K562 (cell line): ENCODE results near the gene TTC23L. TPM values are rescaled to one million over a fixed set of nuclear protein-coding genes. Genes with fewer than 3 reads are reported as not detected.

ENCODE experiments used
- CBX1 ChIP-seq: sonication (generic); IDR thresholded peaks from 2 replicates; pipeline ENCODE4 v1.6.1; 2016; ENCODE audit warnings: antibody characterized with exemption, low read depth, mild to moderate bottlenecking
- ELF4 ChIP-seq: fragments of 450-650 bp; formaldehyde crosslinking; IDR thresholded peaks from 2 replicates; pipeline ENCODE4 v1.4.0; 2022; ENCODE audit warnings: missing genetic modification characterization
- FOXA3 ChIP-seq, 2 experiments: fragments of 450-650 bp in 1 of 2; sonication (generic) in 1 of 2; formaldehyde crosslinking; IDR thresholded peaks in 1 of 2; conservative IDR thresholded peaks in 1 of 2; 2 replicates each; pipeline versions ENCODE4 v1.4.0 to v1.8.0; 2020 to 2022; ENCODE audit warnings: mild to moderate bottlenecking in 2 of 2, missing genetic modification reagents in 1 of 2
- MCM5 ChIP-seq: fragments of 450-650 bp; IDR thresholded peaks from 2 replicates; pipeline ENCODE4 v1.6.1; 2016; ENCODE audit warnings: low read depth
- MYC ChIP-seq, 2 experiments: fragments of 250-450 bp in 1 of 2; sonication (Bioruptor Pico) in 1 of 2; IDR thresholded peaks; 2 replicates each; pipeline versions ENCODE4 v1.5.1 to v1.6.1; 2012 to 2021; ENCODE audit warnings: low read depth in 2 of 2, borderline replicate concordance in 1 of 2, improper control_type of control experiment in 1 of 2, low read length in 1 of 2, mild to moderate bottlenecking in 1 of 2, moderate library complexity in 1 of 2
- NFIX ChIP-seq: fragments of 250-450 bp; sonication (Bioruptor Pico); IDR thresholded peaks from 2 replicates; pipeline ENCODE4 v1.4.0; 2020; ENCODE audit warnings: low read depth, mild to moderate bottlenecking, moderate library complexity
- RBM25 ChIP-seq: fragments of 200-400 bp; formaldehyde crosslinking; IDR thresholded peaks from 2 replicates; pipeline ENCODE4 v1.6.1; 2018; ENCODE audit warnings: low read length, low read depth, moderate library complexity; ENCODE audit not compliant: severe bottlenecking
- ZBTB9 ChIP-seq: fragments of 450-650 bp; formaldehyde crosslinking; IDR thresholded peaks from 2 replicates; pipeline ENCODE4 v1.4.0; 2020; ENCODE audit warnings: mild to moderate bottlenecking, moderate library complexity
- ZNF436 ChIP-seq: fragments of 250-450, 450-650 bp; sonication (Bioruptor Pico); formaldehyde crosslinking; IDR thresholded peaks from 2 replicates; pipeline ENCODE4 v1.7.0; 2020; ENCODE audit warnings: mild to moderate bottlenecking
- polyA plus RNA-seq, 8 experiments: library from polyadenylated mRNA; depleted of rRNA in 4 of 8; stranded (reverse) in 5 of 8; unstranded in 3 of 8; fragments of >200 nt; fragmentation: Nextera tagmentation in 2 of 8; fragmentation: Illumina TruSeq in 1 of 8; extraction: Ambion mirVana in 2 of 8; extraction: Trizol in 1 of 8; gene quantifications; 2 replicates each; pipeline versions ENCODE4 v1.2.1 to v1.2.3, GENCODE V29; 2011 to 2014; ENCODE audit warnings: inconsistent platforms in 1 of 8, missing spikeins in 1 of 8
- total RNA-seq, 7 experiments: library from RNA; depleted of rRNA in 6 of 7; stranded (reverse); fragments of >200 nt in 6 of 7; fragmentation: Illumina TruSeq in 2 of 7; extraction: Trizol in 2 of 7; gene quantifications; 2 replicates each; pipeline versions ENCODE4 v1.2.1 to v1.2.3, GENCODE V29; 2011 to 2021; ENCODE audit warnings: low replicate concordance in 1 of 7
- TF ChIP-seq, protein P1 (sequence below): fragments of 150-350 bp; IDR thresholded peaks from 2 replicates; pipeline ENCODE4 v1.6.1; 2014; ENCODE audit warnings: low read depth, mild to moderate bottlenecking, low read length, borderline replicate concordance
- TF ChIP-seq, protein P2 (sequence below): fragments of 250-450 bp; sonication (Bioruptor Pico); IDR thresholded peaks from 2 replicates; pipeline ENCODE4 v1.5.0; 2021; ENCODE audit warnings: mild to moderate bottlenecking, borderline replicate concordance
- TF ChIP-seq, protein P3 (sequence below): IDR thresholded peaks from 2 replicates; pipeline ENCODE4 v1.6.1; 2011; ENCODE audit warnings: borderline replicate concordance, low read depth, mild to moderate bottlenecking, moderate library complexity, low read length; ENCODE audit not compliant: insufficient read depth, poor library complexity, severe bottlenecking
- TF ChIP-seq, protein P4 (sequence below): fragments of 250-450 bp; sonication (Bioruptor Pico); IDR thresholded peaks from 2 replicates; pipeline ENCODE4 v1.4.0; 2020; ENCODE audit warnings: mild to moderate bottlenecking

The TTC23L gene
- total and polyA plus RNA-seq, 9 of the 15 experiments (the other 6 are each of a cell fraction or from before 2014, with no cell fraction given), result 0.03 to 0.32 (median 0.14) TPM; not detected in 2

GRCh38 chr5:34929720-34930461, 90.9 kb downstream of the TTC23L start (continued):
- TF ChIP-seq, protein P1, sequence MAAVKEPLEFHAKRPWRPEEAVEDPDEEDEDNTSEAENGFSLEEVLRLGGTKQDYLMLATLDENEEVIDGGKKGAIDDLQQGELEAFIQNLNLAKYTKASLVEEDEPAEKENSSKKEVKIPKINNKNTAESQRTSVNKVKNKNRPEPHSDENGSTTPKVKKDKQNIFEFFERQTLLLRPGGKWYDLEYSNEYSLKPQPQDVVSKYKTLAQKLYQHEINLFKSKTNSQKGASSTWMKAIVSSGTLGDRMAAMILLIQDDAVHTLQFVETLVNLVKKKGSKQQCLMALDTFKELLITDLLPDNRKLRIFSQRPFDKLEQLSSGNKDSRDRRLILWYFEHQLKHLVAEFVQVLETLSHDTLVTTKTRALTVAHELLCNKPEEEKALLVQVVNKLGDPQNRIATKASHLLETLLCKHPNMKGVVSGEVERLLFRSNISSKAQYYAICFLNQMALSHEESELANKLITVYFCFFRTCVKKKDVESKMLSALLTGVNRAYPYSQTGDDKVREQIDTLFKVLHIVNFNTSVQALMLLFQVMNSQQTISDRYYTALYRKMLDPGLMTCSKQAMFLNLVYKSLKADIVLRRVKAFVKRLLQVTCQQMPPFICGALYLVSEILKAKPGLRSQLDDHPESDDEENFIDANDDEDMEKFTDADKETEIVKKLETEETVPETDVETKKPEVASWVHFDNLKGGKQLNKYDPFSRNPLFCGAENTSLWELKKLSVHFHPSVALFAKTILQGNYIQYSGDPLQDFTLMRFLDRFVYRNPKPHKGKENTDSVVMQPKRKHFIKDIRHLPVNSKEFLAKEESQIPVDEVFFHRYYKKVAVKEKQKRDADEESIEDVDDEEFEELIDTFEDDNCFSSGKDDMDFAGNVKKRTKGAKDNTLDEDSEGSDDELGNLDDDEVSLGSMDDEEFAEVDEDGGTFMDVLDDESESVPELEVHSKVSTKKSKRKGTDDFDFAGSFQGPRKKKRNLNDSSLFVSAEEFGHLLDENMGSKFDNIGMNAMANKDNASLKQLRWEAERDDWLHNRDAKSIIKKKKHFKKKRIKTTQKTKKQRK, result no peak
- TF ChIP-seq, protein P2, sequence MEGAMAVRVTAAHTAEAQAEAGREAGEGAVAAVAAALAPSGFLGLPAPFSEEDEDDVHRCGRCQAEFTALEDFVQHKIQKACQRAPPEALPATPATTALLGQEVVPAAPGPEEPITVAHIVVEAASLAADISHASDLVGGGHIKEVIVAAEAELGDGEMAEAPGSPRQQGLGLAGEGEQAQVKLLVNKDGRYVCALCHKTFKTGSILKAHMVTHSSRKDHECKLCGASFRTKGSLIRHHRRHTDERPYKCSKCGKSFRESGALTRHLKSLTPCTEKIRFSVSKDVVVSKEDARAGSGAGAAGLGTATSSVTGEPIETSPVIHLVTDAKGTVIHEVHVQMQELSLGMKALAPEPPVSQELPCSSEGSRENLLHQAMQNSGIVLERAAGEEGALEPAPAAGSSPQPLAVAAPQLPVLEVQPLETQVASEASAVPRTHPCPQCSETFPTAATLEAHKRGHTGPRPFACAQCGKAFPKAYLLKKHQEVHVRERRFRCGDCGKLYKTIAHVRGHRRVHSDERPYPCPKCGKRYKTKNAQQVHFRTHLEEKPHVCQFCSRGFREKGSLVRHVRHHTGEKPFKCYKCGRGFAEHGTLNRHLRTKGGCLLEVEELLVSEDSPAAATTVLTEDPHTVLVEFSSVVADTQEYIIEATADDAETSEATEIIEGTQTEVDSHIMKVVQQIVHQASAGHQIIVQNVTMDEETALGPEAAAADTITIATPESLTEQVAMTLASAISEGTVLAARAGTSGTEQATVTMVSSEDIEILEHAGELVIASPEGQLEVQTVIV (CRISPR knock-in tag), result no peak
- TF ChIP-seq MYC (IDR thresholded peaks at IDR 0.05; ENCODE audit: low read depth, low read length), result peak; percentile 53; the same call in 1 of the 2 replicates
- TF ChIP-seq MYC (CRISPR knock-in tag; IDR thresholded peaks at IDR 0.05; ENCODE audit: borderline replicate concordance, low read depth), result no peak
- TF ChIP-seq FOXA3 (CRISPR knock-in tag; conservative IDR thresholded peaks at IDR 0.05 in 1 of 2, IDR thresholded peaks at IDR 0.05 in 1 of 2), result no peak
- no peak for TF ChIP-seq ELF4 (CRISPR knock-in tag)
- TF ChIP-seq ZNF436 (CRISPR knock-in tag), result no peak
- TF ChIP-seq NFIX (CRISPR knock-in tag), result no peak
- no peak for TF ChIP-seq RBM25
- no peak for TF ChIP-seq CBX1
- TF ChIP-seq, protein P3, sequence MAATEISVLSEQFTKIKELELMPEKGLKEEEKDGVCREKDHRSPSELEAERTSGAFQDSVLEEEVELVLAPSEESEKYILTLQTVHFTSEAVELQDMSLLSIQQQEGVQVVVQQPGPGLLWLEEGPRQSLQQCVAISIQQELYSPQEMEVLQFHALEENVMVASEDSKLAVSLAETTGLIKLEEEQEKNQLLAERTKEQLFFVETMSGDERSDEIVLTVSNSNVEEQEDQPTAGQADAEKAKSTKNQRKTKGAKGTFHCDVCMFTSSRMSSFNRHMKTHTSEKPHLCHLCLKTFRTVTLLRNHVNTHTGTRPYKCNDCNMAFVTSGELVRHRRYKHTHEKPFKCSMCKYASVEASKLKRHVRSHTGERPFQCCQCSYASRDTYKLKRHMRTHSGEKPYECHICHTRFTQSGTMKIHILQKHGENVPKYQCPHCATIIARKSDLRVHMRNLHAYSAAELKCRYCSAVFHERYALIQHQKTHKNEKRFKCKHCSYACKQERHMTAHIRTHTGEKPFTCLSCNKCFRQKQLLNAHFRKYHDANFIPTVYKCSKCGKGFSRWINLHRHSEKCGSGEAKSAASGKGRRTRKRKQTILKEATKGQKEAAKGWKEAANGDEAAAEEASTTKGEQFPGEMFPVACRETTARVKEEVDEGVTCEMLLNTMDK, result no peak
- TF ChIP-seq MCM5, result no peak
- TF ChIP-seq, protein P4, sequence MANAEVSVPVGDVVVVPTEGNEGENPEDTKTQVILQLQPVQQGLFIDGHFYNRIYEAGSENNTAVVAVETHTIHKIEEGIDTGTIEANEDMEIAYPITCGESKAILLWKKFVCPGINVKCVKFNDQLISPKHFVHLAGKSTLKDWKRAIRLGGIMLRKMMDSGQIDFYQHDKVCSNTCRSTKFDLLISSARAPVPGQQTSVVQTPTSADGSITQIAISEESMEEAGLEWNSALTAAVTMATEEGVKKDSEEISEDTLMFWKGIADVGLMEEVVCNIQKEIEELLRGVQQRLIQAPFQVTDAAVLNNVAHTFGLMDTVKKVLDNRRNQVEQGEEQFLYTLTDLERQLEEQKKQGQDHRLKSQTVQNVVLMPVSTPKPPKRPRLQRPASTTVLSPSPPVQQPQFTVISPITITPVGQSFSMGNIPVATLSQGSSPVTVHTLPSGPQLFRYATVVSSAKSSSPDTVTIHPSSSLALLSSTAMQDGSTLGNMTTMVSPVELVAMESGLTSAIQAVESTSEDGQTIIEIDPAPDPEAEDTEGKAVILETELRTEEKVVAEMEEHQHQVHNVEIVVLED, result no peak; the same call in 1 of the 2 replicates
- TF ChIP-seq ZBTB9 (CRISPR knock-in tag), result peak; percentile 79; the same call in 1 of the 2 replicates
